PC-3 (cell line): ENCODE results near the gene KCTD10. TPM values are rescaled to one million over a fixed set of nuclear protein-coding genes. Genes with fewer than 3 reads are reported as not detected.

Experiments used
- ATAC-seq: fragments of 200-7000 bp; cut with Tn5 transposase; 2 replicates; pipeline ENCODE4 v1.9.1; 2020; ENCODE audit warnings: mild to moderate bottlenecking, moderate library complexity
- BruUV-seq: library from RNA; stranded (reverse); fragments of 400-500 nt; replicated peaks from 2 replicates; lab custom pipeline; 2021; lab: Mats Ljungman, UMichigan
- CTCF ChIA-PET: fragments of 300-600 bp; sonication (Branson Sonifier 250); formaldehyde crosslinking; loops from one replicate; lab custom pipeline; 2022; ENCODE audit warnings: antibody characterized with exemption; lab: Charles Lee
- POLR2A ChIA-PET: fragments of 300-600 bp; sonication (Branson Sonifier 250); formaldehyde crosslinking; loops from one replicate; lab custom pipeline; 2022; ENCODE audit warnings: antibody characterized with exemption; ENCODE audit not compliant: unreplicated experiment; lab: Charles Lee
- DNase-seq: peaks from one replicate; pipeline ENCODE4 v3.0.0-alpha.2; 2015
- H2AFZ ChIP-seq: fragments of 300-600 bp; sonication (generic); 2 replicates; pipeline ENCODE4 v1.6.0; 2016; ENCODE audit warnings: antibody characterized with exemption, low read length
- H3F3A ChIP-seq: fragments of 300-600 bp; sonication (generic); one replicate; pipeline ENCODE4 v1.6.0; 2017; ENCODE audit warnings: antibody characterized with exemption, low read length, control low read depth, mild to moderate bottlenecking; ENCODE audit not compliant: unreplicated experiment
- H3K27ac ChIP-seq: fragments of 300-600 bp; sonication (generic); 2 replicates; pipeline ENCODE4 v1.5.1; 2016; ENCODE audit warnings: mild to moderate bottlenecking, low read length
- H3K27me3 ChIP-seq: fragments of 300-600 bp; sonication (generic); 2 replicates; pipeline ENCODE4 v1.6.1; 2016; ENCODE audit warnings: low read length, mixed read lengths
- H3K36me3 ChIP-seq: fragments of 300-600 bp; sonication (generic); 2 replicates; pipeline ENCODE4 v1.6.1; 2016; ENCODE audit warnings: low read depth, mixed run types, low read length, mixed read lengths
- H3K4me1 ChIP-seq: fragments of 300-600 bp; sonication (generic); 2 replicates; pipeline ENCODE4 v1.5.1; 2016; ENCODE audit warnings: low read length; ENCODE audit not compliant: insufficient read depth
- H3K4me2 ChIP-seq: fragments of 300-600 bp; sonication (generic); 2 replicates; pipeline ENCODE4 v1.6.0; 2016; ENCODE audit warnings: low read length
- H3K4me3 ChIP-seq: fragments of 300-600 bp; sonication (generic); 2 replicates; pipeline ENCODE4 v1.5.1; 2016; ENCODE audit warnings: mild to moderate bottlenecking, low read length, mixed read lengths
- H3K79me2 ChIP-seq: fragments of 300-600 bp; sonication (generic); 2 replicates; pipeline ENCODE4 v1.6.1; 2017; ENCODE audit warnings: low read length, mixed read lengths
- H3K9ac ChIP-seq: fragments of 300-600 bp; sonication (generic); 2 replicates; pipeline ENCODE4 v1.6.0; 2016; ENCODE audit warnings: mild to moderate bottlenecking, low read length
- H3K9me2 ChIP-seq: fragments of 300-600 bp; sonication (generic); replicated peaks from 2 replicates; pipeline ENCODE4 v1.6.1; 2016; ENCODE audit warnings: mixed run types, low read length, mixed read lengths
- H3K9me3 ChIP-seq: fragments of 300-600 bp; sonication (generic); 2 replicates; pipeline ENCODE4 v1.6.1; 2016; ENCODE audit warnings: low read length, mixed read lengths
- H4K20me1 ChIP-seq: fragments of 300-600 bp; sonication (generic); 2 replicates; pipeline ENCODE4 v1.6.1; 2016; ENCODE audit warnings: low read length, mixed read lengths
- CTCF ChIP-seq: fragments of 300-600 bp; sonication (generic); conservative IDR thresholded peaks from 2 replicates; pipeline ENCODE4 v1.5.1; 2017; ENCODE audit warnings: antibody characterized with exemption, low read depth, mild to moderate bottlenecking, low read length
- EZH2 ChIP-seq: fragments of 300-600 bp; sonication (generic); IDR thresholded peaks from one replicate; pipeline ENCODE4 v1.6.1; 2017; ENCODE audit warnings: antibody characterized with exemption, mild to moderate bottlenecking, low read length; ENCODE audit not compliant: unreplicated experiment
- EZH2phosphoT487 ChIP-seq: fragments of 300-600 bp; sonication (generic); IDR thresholded peaks from 2 replicates; pipeline ENCODE4 v1.6.1; 2018; ENCODE audit warnings: mild to moderate bottlenecking, antibody characterized with exemption, low read length, borderline replicate concordance
- intact Hi-C: fragments of 100-400 bp; cut with micrococcal nuclease; formaldehyde crosslinking; loops from 2 replicates; pipeline ENCODE4 v1.9.0; 2023
- total RNA-seq: library from RNA; depleted of rRNA; stranded (reverse); fragments of >200 nt; gene quantifications from 2 replicates; pipeline ENCODE4 v1.2.3, GENCODE V29; 2014

Gene KCTD10
- total RNA-seq, 1 experiment from 2014 or later = 42.3 TPM

GRCh38 chr12:109493938-109494337, 16.8 kb upstream of the KCTD10 start:
- Histone ChIP-seq H3K9me2 (no peaks in the 10 kb centered on the region), H3K27ac (no peak overlapping the region), H3K4me2 (no peak overlapping the region), H3K79me2 (no peaks in the 10 kb centered on the region), H4K20me1 (no peaks in the 10 kb centered on the region), H2AFZ (no peak overlapping the region), H3K4me1 (no peaks in the 10 kb centered on the region), H3K9ac (no peak overlapping the region), H3K9me3 (no peaks in the 10 kb centered on the region), H3K4me3 (no peak overlapping the region), H3K36me3 (peaks cover 45% of the 10 kb centered on the region), H3K27me3 (no peaks in the 10 kb centered on the region), H3F3A (no peaks in the 10 kb centered on the region)
- no peak; the same call in 1 of the 2 replicates for ATAC-seq
- TF ChIP-seq CTCF (no peak), EZH2 (no peak), EZH2phosphoT487 (no peak)
- ChIA-PET POLR2A (no interaction called here), CTCF (interaction anchor here (0.6 to 1.7 kb wide), 3 partner anchors 61 to 569 kb away, joined by 3 to 8 read pairs (median 4); no protein-coding TSS in a partner anchor)
- BruUV-seq = no TSS peak
- intact Hi-C loops = loop anchor here (5.0 kb wide), 1 partner anchor 62 kb away; no protein-coding TSS in a partner anchor
- no peak for DNase-seq

- TF ChIP-seq CTCF = no peak
- TF ChIP-seq EZH2 = no peak
- no peak for TF ChIP-seq EZH2phosphoT487
- H3F3A ChIP-seq = no peaks in the 10 kb centered on the region
- peaks cover 45% of the 10 kb centered on the region for H3K36me3 ChIP-seq
- ATAC-seq (no peak), DNase-seq (no peak)
- no peaks in the 10 kb centered on the region for H3K9me2 ChIP-seq
- POLR2A ChIA-PET = no interaction called here
- no peak overlapping the region for H3K9ac ChIP-seq
- no TSS peak for BruUV-seq
- no peak overlapping the region for H2AFZ ChIP-seq
- H4K20me1 ChIP-seq = no peaks in the 10 kb centered on the region
- H3K9me3 ChIP-seq = no peaks in the 10 kb centered on the region
- no peaks in the 10 kb centered on the region for H3K4me1 ChIP-seq
- no peaks in the 10 kb centered on the region for H3K27me3 ChIP-seq
- no peak overlapping the region for H3K27ac ChIP-seq
- intact Hi-C loops = loop anchor here (5.0 kb wide), 1 partner anchor 61 kb away; no protein-coding TSS in a partner anchor
- CTCF ChIA-PET = interaction anchor here (1.1 to 1.7 kb wide), 2 partner anchors 60 to 65 kb away, joined by 4 to 8 read pairs; no protein-coding TSS in a partner anchor
- no peaks in the 10 kb centered on the region for H3K79me2 ChIP-seq
- no peak overlapping the region for H3K4me2 ChIP-seq
- H3K4me3 ChIP-seq = no peak overlapping the region
Measured at GRCh38 chr12:109493090-109493489, 16.0 kb upstream of the KCTD10 start.

- DNase-seq (peak; percentile 20), ATAC-seq (no peak)
- no peaks in the 10 kb centered on the region for H3K27me3 ChIP-seq
- H3K79me2 ChIP-seq = no peaks in the 10 kb centered on the region
- no TSS peak for BruUV-seq
- no peak overlapping the region for H3K27ac ChIP-seq
- CTCF ChIA-PET = interaction anchor here (1.1 kb wide), 1 partner anchor 64 kb away, joined by 4 read pairs; no protein-coding TSS in a partner anchor
- H3K4me3 ChIP-seq = no peak overlapping the region
- H3F3A ChIP-seq = no peaks in the 10 kb centered on the region
- H3K4me2 ChIP-seq = no peak overlapping the region
- no peak overlapping the region for H2AFZ ChIP-seq
- no peaks in the 10 kb centered on the region for H3K4me1 ChIP-seq
- no peaks in the 10 kb centered on the region for H4K20me1 ChIP-seq
- intact Hi-C loops = loop anchor here (5.0 kb wide), 1 partner anchor 60 kb away; no protein-coding TSS in a partner anchor
- H3K9me2 ChIP-seq = no peaks in the 10 kb centered on the region
- H3K9me3 ChIP-seq = no peaks in the 10 kb centered on the region
- no peak for TF ChIP-seq EZH2
- TF ChIP-seq CTCF = no peak
- TF ChIP-seq EZH2phosphoT487 = no peak
- H3K9ac ChIP-seq = no peak overlapping the region
- H3K36me3 ChIP-seq = peaks cover 47% of the 10 kb centered on the region
- POLR2A ChIA-PET = no interaction called here
Measured at GRCh38 chr12:109492371-109492770, 15.3 kb upstream of the KCTD10 start.
